GM13977 (cell line): ENCODE measurements around the gene CCR5AS.

Experiments
- DNase-seq: peaks from one replicate; pipeline ENCODE4 v3.0.0; 2012; ENCODE audit warnings: low spot score
- CTCF ChIP-seq: IDR thresholded peaks from 2 replicates; pipeline ENCODE4 v1.5.1; 2012; ENCODE audit warnings: mild to moderate bottlenecking, control low read depth; ENCODE audit not compliant: insufficient read depth; ENCODE audit errors: extremely low read depth, missing control alignments
- in situ Hi-C: fragments of 300-500 bp; cut with MboI; formaldehyde crosslinking; loops from one replicate; pipeline ENCODE4 v1.12.0; 2022; ENCODE audit warnings: low sequenced_read_pairs, low pct_unique_long_range_greater_than_20kb, mixed read lengths, inconsistent platforms; ENCODE audit not compliant: unreplicated experiment

CCR5AS gene

DNA sequence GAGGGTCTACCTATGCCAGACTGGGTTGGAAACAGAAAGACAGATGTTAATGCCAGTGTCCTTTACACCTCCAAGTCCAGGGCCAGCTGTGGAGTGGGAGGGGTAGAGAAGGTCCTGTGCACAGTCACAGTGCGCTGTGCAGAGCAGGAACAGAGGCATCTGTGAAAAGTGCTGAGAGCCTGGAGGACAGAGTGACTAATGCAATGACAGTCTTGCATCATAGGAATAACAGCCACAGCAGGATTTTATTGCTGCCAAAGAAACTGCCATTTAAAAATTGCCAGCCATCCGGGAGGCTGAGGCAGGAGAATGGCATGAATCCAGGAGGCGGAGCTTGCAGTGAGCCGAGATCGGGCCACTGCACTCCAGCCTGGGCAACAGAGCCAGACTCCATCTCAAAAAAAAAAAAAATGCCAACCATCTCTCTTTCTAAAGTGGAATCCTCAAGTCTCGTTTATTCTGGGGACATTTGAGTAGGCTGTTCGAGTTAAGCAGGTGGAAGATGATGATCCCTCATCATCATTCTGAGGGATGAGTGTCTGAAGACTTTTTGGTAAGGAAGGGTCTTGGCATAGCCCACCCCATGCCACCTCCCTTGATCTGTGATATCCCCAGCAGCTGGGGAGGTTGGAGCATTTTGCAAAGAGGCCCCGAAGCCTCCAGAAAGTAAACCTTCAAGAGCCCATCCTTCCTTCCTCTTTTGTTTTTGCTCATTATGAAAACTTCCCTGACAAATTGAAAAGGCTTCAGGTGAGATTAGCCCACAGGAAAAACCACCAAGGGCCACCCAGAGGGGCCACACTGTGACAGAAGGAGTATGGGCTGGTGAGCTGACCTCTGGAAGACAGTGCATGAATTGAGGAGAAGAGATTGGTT, 45.2 kb downstream of the CCR5AS start:
- in situ Hi-C loops = no loop called here
- DNase-seq = no peak
- no peak for TF ChIP-seq CTCF

GRCh38 chr3:46360907-46361306, 46.0 kb downstream of the CCR5AS start:
- in situ Hi-C loops = no loop called here
- DNase-seq = no peak
- no peak for TF ChIP-seq CTCF

DNA sequence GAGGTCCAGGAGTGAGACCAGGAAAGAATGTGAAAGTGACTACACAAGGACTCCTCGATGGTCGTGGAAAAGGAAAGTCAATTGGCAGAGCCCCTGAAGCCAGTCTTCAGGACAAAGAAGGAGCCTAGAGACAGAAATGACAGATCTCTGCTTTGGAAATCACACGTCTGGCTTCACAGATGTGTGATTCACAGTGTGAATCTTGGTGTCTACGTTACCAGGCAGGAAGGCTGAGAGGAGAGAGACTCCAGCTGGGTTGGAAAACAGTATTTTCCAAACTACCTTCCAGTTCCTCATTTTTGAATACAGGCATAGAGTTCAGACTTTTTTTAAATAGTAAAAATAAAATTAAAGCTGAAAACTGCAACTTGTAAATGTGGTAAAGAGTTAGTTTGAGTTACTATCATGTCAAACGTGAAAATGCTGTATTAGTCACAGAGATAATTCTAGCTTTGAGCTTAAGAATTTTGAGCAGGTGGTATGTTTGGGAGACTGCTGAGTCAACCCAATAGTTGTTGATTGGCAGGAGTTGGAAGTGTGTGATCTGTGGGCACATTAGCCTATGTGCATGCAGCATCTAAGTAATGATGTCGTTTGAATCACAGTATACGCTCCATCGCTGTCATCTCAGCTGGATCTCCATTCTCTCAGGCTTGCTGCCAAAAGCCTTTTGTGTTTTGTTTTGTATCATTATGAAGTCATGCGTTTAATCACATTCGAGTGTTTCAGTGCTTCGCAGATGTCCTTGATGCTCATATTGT, 47.0 kb downstream of the CCR5AS start:
- in situ Hi-C loops = no loop called here
- TF ChIP-seq CTCF = no peak
- DNase-seq = no peak

- DNase-seq = no peak
- no peak for TF ChIP-seq CTCF
- in situ Hi-C loops = no loop called here
These were observed 48.4 kb downstream of the CCR5AS start for GRCh38 chr3:46358466-46358865.

DNA sequence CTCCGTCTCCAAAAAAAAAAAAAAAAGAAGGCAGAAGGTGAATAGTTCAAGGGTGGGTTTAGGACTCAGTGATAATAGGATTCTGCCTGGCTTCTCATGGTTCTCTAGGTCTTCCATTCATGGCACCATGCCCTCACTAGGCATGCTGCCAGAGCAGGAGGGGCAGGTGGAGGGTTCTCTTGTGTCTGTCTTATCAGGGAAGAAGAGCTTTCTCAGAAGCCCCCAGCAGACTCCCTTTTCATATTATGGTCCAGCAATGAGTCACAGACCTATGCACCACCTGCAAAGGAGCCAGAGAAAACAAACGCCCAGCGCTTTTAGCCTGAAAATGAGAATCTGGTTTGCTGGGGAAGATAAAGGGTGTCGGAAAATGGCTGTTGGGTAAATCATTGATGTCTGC, 50.0 kb downstream of the CCR5AS start:
- in situ Hi-C loops = no loop called here
- no peak for DNase-seq
- TF ChIP-seq CTCF = no peak

GRCh38 chr3:46356276-46356675, 50.6 kb downstream of the CCR5AS start:
- in situ Hi-C loops = no loop called here
- no peak for TF ChIP-seq CTCF

More at GRCh38 chr3:46356276-46356675, 50.6 kb downstream of the CCR5AS start:
- no peak for DNase-seq
